Peyer's patch (tissue), 4 donors: ENCODE data around the gene ZNF337.

Experiments used
- CTCF ChIP-seq, 6 experiments: fragments of 450-650 bp in 4 of 6; fragments of 200-600 bp in 2 of 6; sonication (generic) in 1 of 6; IDR thresholded peaks; one replicate each; pipeline ENCODE4 v1.5.1; 2017 to 2019; ENCODE audit warnings: antibody characterized with exemption in 6 of 6, mild to moderate bottlenecking in 3 of 6, moderate library complexity in 1 of 6
- POLR2A ChIP-seq, 2 donors: fragments of 450-650 bp; IDR thresholded peaks; one replicate each; pipeline ENCODE4 v1.5.1; 2017; ENCODE audit warnings: antibody characterized with exemption in 2 of 2, mild to moderate bottlenecking in 2 of 2, moderate library complexity in 2 of 2

GRCh38 chr20:25738198-25738597 is 41.5 kb upstream of the ZNF337 start:
- no peak for TF ChIP-seq POLR2A (IDR thresholded peaks at IDR 0.05)
- no peak for TF ChIP-seq CTCF (IDR thresholded peaks at IDR 0.05)
